A549 (cell line): ENCODE results near the gene OR4K14. TPM values are rescaled to one million over a fixed set of nuclear protein-coding genes. Genes with fewer than 3 reads are reported as not detected.

ENCODE experiments used
- ATAC-seq, 2 experiments: fragments of 200-7000 bp in 1 of 2; fragments of >200 bp in 1 of 2; cut with Nextera tagmentation in 1 of 2; cut with Tn5 transposase in 1 of 2; 3 replicates each; pipeline versions ENCODE4 v1.8.0 to v1.9.1; 2018 to 2020; ENCODE audit warnings: mild to moderate bottlenecking in 1 of 2, moderate library complexity in 1 of 2
- CTCF ChIA-PET: fragments of 300-600 bp; sonication (Branson Sonifier 250); formaldehyde crosslinking; extraction: SDS; loops from one replicate; lab custom pipeline; 2021; ENCODE audit warnings: antibody characterized with exemption, inconsistent platforms; lab: Yijun Ruan, JAX
- POLR2A ChIA-PET: fragments of 350-600 bp; formaldehyde crosslinking; extraction: SDS; loops from one replicate; lab custom pipeline; 2021; ENCODE audit warnings: antibody characterized with exemption, inconsistent platforms; lab: Yijun Ruan, JAX
- DNase-seq, 2 experiments: peaks; one replicate each; pipeline versions ENCODE4 v3.0.0 to v3.0.0-alpha.2; 2011 to 2016; ENCODE audit warnings: low read depth in 1 of 2, low spot score in 1 of 2
- FAIRE-seq: peaks from 2 replicates; lab custom pipeline; 2011; peaks lifted over from hg19 to GRCh38; lab: Jason Lieb, UNC
- H3K27ac ChIP-seq, 2 experiments: fragments of >200 bp; sonication (Bioruptor Twin); formaldehyde crosslinking; 3 replicates each; pipeline ENCODE4 v1.5.1; 2016 to 2017
- H3K4me1 ChIP-seq: fragments of >200 bp; sonication (Bioruptor Twin); formaldehyde crosslinking; 3 replicates; pipeline ENCODE4 v1.6.1; 2016
- H3K4me2 ChIP-seq: fragments of >200 bp; sonication (Bioruptor Twin); formaldehyde crosslinking; 3 replicates; pipeline ENCODE4 v1.6.1; 2016
- H3K4me3 ChIP-seq: fragments of >200 bp; sonication (Bioruptor Twin); formaldehyde crosslinking; 3 replicates; pipeline ENCODE4 v1.5.1; 2016
- H3K9me3 ChIP-seq: fragments of >200 bp; sonication (Bioruptor Twin); formaldehyde crosslinking; 3 replicates; pipeline ENCODE4 v1.6.1; 2016
- ATOH8 ChIP-seq: fragments of 250-450 bp; sonication (Bioruptor Pico); IDR thresholded peaks from 2 replicates; pipeline ENCODE4 v1.5.0; 2020; ENCODE audit warnings: low read depth, mild to moderate bottlenecking, moderate library complexity
- BCL3 ChIP-seq: fragments of >200 bp; sonication (Bioruptor Twin); formaldehyde crosslinking; IDR thresholded peaks from 3 replicates; pipeline ENCODE4 v1.6.1; 2016
- CBX2 ChIP-seq: fragments of 200-600 bp; sonication (generic); IDR thresholded peaks from 2 replicates; pipeline ENCODE4 v1.6.1; 2016; ENCODE audit warnings: low read depth, mild to moderate bottlenecking, borderline replicate concordance
- CBX8 ChIP-seq: fragments of 200-600 bp; sonication (generic); IDR thresholded peaks from 2 replicates; pipeline ENCODE4 v1.6.1; 2016
- CEBPB ChIP-seq, 2 experiments: fragments of >200 bp in 1 of 2; sonication (Bioruptor Twin) in 1 of 2; formaldehyde crosslinking in 1 of 2; IDR thresholded peaks; 2 replicates each; pipeline ENCODE4 v1.6.1; 2012 to 2016
- CHD4 ChIP-seq: fragments of 200-600 bp; sonication (generic); IDR thresholded peaks from 2 replicates; pipeline ENCODE4 v1.6.1; 2016; ENCODE audit warnings: antibody characterized with exemption, mild to moderate bottlenecking, borderline replicate concordance
- ELK1 ChIP-seq: fragments of 150-350 bp; IDR thresholded peaks from 2 replicates; pipeline ENCODE4 v1.6.1; 2014; ENCODE audit warnings: low read depth, mild to moderate bottlenecking, low read length
- FOSB ChIP-seq: fragments of 250-450 bp; sonication (Bioruptor Pico); IDR thresholded peaks from 2 replicates; pipeline ENCODE4 v1.5.0; 2020; ENCODE audit warnings: mild to moderate bottlenecking, moderate library complexity
- FOXS1 ChIP-seq: fragments of 250-450 bp; sonication (Bioruptor Pico); IDR thresholded peaks from 2 replicates; pipeline ENCODE4 v1.5.0; 2020; ENCODE audit warnings: mild to moderate bottlenecking, moderate library complexity
- HDAC2 ChIP-seq: fragments of 200-600 bp; sonication (generic); IDR thresholded peaks from 2 replicates; pipeline ENCODE4 v1.6.1; 2016
- HMGXB4 ChIP-seq: fragments of 250-450 bp; sonication (Bioruptor Pico); IDR thresholded peaks from 2 replicates; pipeline ENCODE4 v1.5.0; 2021; ENCODE audit warnings: mild to moderate bottlenecking, moderate library complexity, borderline replicate concordance
- HOXA7 ChIP-seq: fragments of 250-450 bp; sonication (Bioruptor Pico); IDR thresholded peaks from 2 replicates; pipeline ENCODE4 v1.5.0; 2020; ENCODE audit warnings: mild to moderate bottlenecking, moderate library complexity
- JUNB ChIP-seq: fragments of >200 bp; sonication (Bioruptor Twin); formaldehyde crosslinking; IDR thresholded peaks from 2 replicates; pipeline ENCODE4 v1.6.1; 2016
- KDM1A ChIP-seq: fragments of 200-600 bp; sonication (generic); IDR thresholded peaks from 2 replicates; pipeline ENCODE4 v1.6.1; 2016; ENCODE audit warnings: low read depth, mild to moderate bottlenecking
- MAFK ChIP-seq: fragments of 450-650 bp; IDR thresholded peaks from 2 replicates; pipeline ENCODE4 v1.6.1; 2014; ENCODE audit not compliant: partially characterized antibody
- MAX ChIP-seq: IDR thresholded peaks from 2 replicates; pipeline ENCODE4 v1.6.1; 2012
- MAZ ChIP-seq: fragments of 150-350 bp; IDR thresholded peaks from 2 replicates; pipeline ENCODE4 v1.6.1; 2014; ENCODE audit warnings: antibody characterized with exemption, low read depth, low read length, borderline replicate concordance
- NFE2L2 ChIP-seq: fragments of 150-350 bp; conservative IDR thresholded peaks from 2 replicates; pipeline ENCODE4 v1.6.1; 2014; ENCODE audit warnings: low read length
- NPAS2 ChIP-seq: fragments of 250-450 bp; sonication (Bioruptor Pico); IDR thresholded peaks from 2 replicates; pipeline ENCODE4 v1.8.0; 2022; ENCODE audit warnings: mild to moderate bottlenecking, moderate library complexity, borderline replicate concordance
- NR3C1 ChIP-seq: fragments of >200 bp; sonication (Bioruptor Twin); formaldehyde crosslinking; IDR thresholded peaks from 3 replicates; pipeline ENCODE4 v1.6.1; 2017
- PBX3 ChIP-seq: IDR thresholded peaks from 2 replicates; pipeline ENCODE4 v1.6.1; 2012
- RAD21 ChIP-seq, 2 experiments: fragments of >200 bp in 1 of 2; sonication (Bioruptor Twin) in 1 of 2; formaldehyde crosslinking in 1 of 2; IDR thresholded peaks in 1 of 2; conservative IDR thresholded peaks in 1 of 2; 2 replicates in 1 of 2; 3 replicates in 1 of 2; pipeline ENCODE4 v1.6.1; 2012 to 2018; ENCODE audit warnings: inconsistent platforms in 1 of 2
- RARB ChIP-seq: fragments of 250-450 bp; sonication (Bioruptor Pico); IDR thresholded peaks from 2 replicates; pipeline ENCODE4 v1.8.0; 2021; ENCODE audit warnings: mild to moderate bottlenecking, moderate library complexity
- RCOR1 ChIP-seq: fragments of 150-350 bp; IDR thresholded peaks from 2 replicates; pipeline ENCODE4 v1.6.1; 2014; ENCODE audit warnings: antibody characterized with exemption, low read length, low read depth
- RFX5 ChIP-seq: fragments of 450-650 bp; IDR thresholded peaks from 2 replicates; pipeline ENCODE4 v1.7.1; 2014; ENCODE audit warnings: antibody characterized with exemption, mild to moderate bottlenecking, moderate library complexity
- SMC3 ChIP-seq: fragments of >200 bp; sonication (Bioruptor Twin); formaldehyde crosslinking; IDR thresholded peaks from 3 replicates; pipeline ENCODE4 v1.6.1; 2018; ENCODE audit warnings: inconsistent platforms
- SREBF2 ChIP-seq: fragments of 450-650 bp; IDR thresholded peaks from 2 replicates; pipeline ENCODE4 v1.6.1; 2014; ENCODE audit warnings: mild to moderate bottlenecking, moderate library complexity
- TFCP2L1 ChIP-seq: fragments of 250-450 bp; sonication (Bioruptor Pico); IDR thresholded peaks from 2 replicates; pipeline ENCODE4 v1.5.0; 2021; ENCODE audit warnings: mild to moderate bottlenecking
- USF2 ChIP-seq: fragments of 450-650 bp; IDR thresholded peaks from 2 replicates; pipeline ENCODE4 v1.6.1; 2014; ENCODE audit warnings: antibody characterized with exemption
- WGBS: methylation state at CpG from one replicate; pipeline ENCODE4 v1.1.6; 2017; ENCODE audit errors: missing lambda C conversion rate; 5-methylcytosine and 5-hydroxymethylcytosine counted together
- polyA plus RNA-seq, 4 experiments: library from polyadenylated mRNA; depleted of rRNA in 3 of 4; stranded (reverse); fragments of >200 nt; fragmentation: RNase III in 1 of 4; extraction: RNeasy Plus Mini Kit Qiagen cat#74134 plus additional on column Dnase treatment in 1 of 4; gene quantifications; 2 replicates in 3 of 4; 3 replicates in 1 of 4; pipeline ENCODE4 v1.2.3, GENCODE V29; 2011 to 2017

Gene OR4K14
- polyA plus RNA-seq, 2 of the 4 experiments (the other 2 are of a cell fraction): not detected

GRCh38 chr14:19993438-19993837 is 25.7 kb downstream of the OR4K14 start:
- TF ChIP-seq HDAC2 (no peak), SREBF2 (no peak), MAX (no peak), RARB (no peak), CBX2 (no peak), CEBPB (IDR thresholded peaks at IDR 0.05) (no peak), MAFK (no peak), TFCP2L1 (CRISPR knock-in tag) (no peak), HMGXB4 (no peak), CBX8 (no peak), ATOH8 (CRISPR knock-in tag) (no peak), NR3C1 (no peak), SMC3 (no peak), CHD4 (no peak), RFX5 (no peak), FOSB (CRISPR knock-in tag) (no peak), RAD21 (conservative IDR thresholded peaks at IDR 0.05 in 1 of 2, IDR thresholded peaks at IDR 0.05 in 1 of 2) (no peak), HOXA7 (CRISPR knock-in tag) (no peak), RCOR1 (no peak)
- Histone ChIP-seq H3K4me2 (no peak overlapping the region), H3K4me1 (no peaks in the 10 kb centered on the region), H3K27ac (no peak overlapping the region), H3K9me3 (no peaks in the 10 kb centered on the region), H3K4me3 (no peak overlapping the region)
- DNase-seq (no peak), FAIRE-seq (no peak), ATAC-seq (no peak)
- CTCF ChIA-PET: no interaction called here
- 13% methylated on average over 2 of the region's 2 CpGs for WGBS
- POLR2A ChIA-PET: no interaction called here

GRCh38 chr14:19975291-19975690 is 43.8 kb downstream of the OR4K14 start, which contains the start of gene OR4K15:
Gene OR4K15, plus strand, starts transcription at chr14:19975591. Its CDS starts 0 bp downstream, at chr14:19975591.
- no peak for FAIRE-seq
- DNase-seq: no peak
- Histone ChIP-seq H3K27ac (no peak within 1 kb of the TSS), H3K4me1 (no peaks in the 10 kb centered on the region), H3K4me2 (no peak within 1 kb of the TSS), H3K9me3 (no peaks in the 10 kb centered on the region), H3K4me3 (no peak within 1 kb of the TSS)
- 71% methylated on average over 3 of the region's 3 CpGs for WGBS
- ChIA-PET CTCF (no interaction called here), POLR2A (no interaction called here)
- no peak for TF ChIP-seq USF2
- TF ChIP-seq KDM1A: no peak
- TF ChIP-seq FOSB (CRISPR knock-in tag): no peak
- no peak for TF ChIP-seq MAZ
- no peak for TF ChIP-seq PBX3
- no peak for TF ChIP-seq JUNB
- no peak for TF ChIP-seq FOXS1 (CRISPR knock-in tag)
- no peak for TF ChIP-seq TFCP2L1 (CRISPR knock-in tag)
- TF ChIP-seq RCOR1: no peak
- TF ChIP-seq NFE2L2: no peak
- no peak for TF ChIP-seq BCL3
- no peak for TF ChIP-seq NPAS2 (CRISPR knock-in tag)
- TF ChIP-seq ELK1: no peak
- no peak for ATAC-seq
